Activated CD8-positive, alpha-beta T cell treated with anti-CD3 and anti-CD28 coated beads for 36 hours (primary cell): ENCODE measurements around the gene DCAF5. TPM values are rescaled to one million over a fixed set of nuclear protein-coding genes. Genes with fewer than 3 reads are reported as not detected.

Experiments used
- ATAC-seq: fragments of 200-7000 bp; cut with Tn5 transposase; one replicate; pipeline ENCODE4 v1.10.0; 2021; ENCODE audit warnings: mild to moderate bottlenecking, moderate library complexity
- CTCF ChIA-PET: fragments of 350-600 bp; sonication (Branson Sonifier 250); formaldehyde crosslinking; loops from one replicate; lab custom pipeline; 2021; ENCODE audit warnings: antibody characterized with exemption; lab: Charles Lee
- POLR2A ChIA-PET: fragments of 350-600 bp; sonication (Branson Sonifier 250); formaldehyde crosslinking; loops from one replicate; lab custom pipeline; 2021; ENCODE audit warnings: antibody characterized with exemption; lab: Charles Lee
- DNase-seq: peaks from one replicate; pipeline ENCODE4 v3.0.0-alpha.2; 2020
- H3K27ac Mint-ChIP-seq: one replicate; pipeline ENCODE4 v1.8.0; 2021; ENCODE audit warnings: mild to moderate bottlenecking, mixed read lengths
- H3K27me3 Mint-ChIP-seq: one replicate; pipeline ENCODE4 v1.8.0; 2021; ENCODE audit warnings: mixed read lengths
- H3K36me3 Mint-ChIP-seq: one replicate; pipeline ENCODE4 v1.8.0; 2021; ENCODE audit warnings: low read depth, mixed read lengths
- H3K4me1 Mint-ChIP-seq: one replicate; pipeline ENCODE4 v1.8.0; 2021; ENCODE audit warnings: low read depth, mixed read lengths
- H3K4me3 Mint-ChIP-seq: one replicate; pipeline ENCODE4 v1.8.0; 2021; ENCODE audit warnings: mild to moderate bottlenecking, moderate library complexity, mixed read lengths
- H3K9me3 Mint-ChIP-seq: one replicate; pipeline ENCODE4 v1.8.0; 2021; ENCODE audit warnings: mixed read lengths
- CTCF ChIP-seq: fragments of 200-600 bp; IDR thresholded peaks from one replicate; pipeline ENCODE4 v1.8.0; 2022; ENCODE audit warnings: antibody characterized with exemption, mild to moderate bottlenecking
- intact Hi-C: fragments of 100-400 bp; cut with micrococcal nuclease; formaldehyde crosslinking; loops from one replicate; pipeline ENCODE4 v1.10.0; 2022
- total RNA-seq, 2 experiments: library from RNA; stranded (reverse); gene quantifications; one replicate each; pipeline ENCODE4 v1.2.3, GENCODE V29; 2021

The DCAF5 gene
- total RNA-seq, 2 experiments from 2014 or later = 34.3 to 36.5 TPM

DNA sequence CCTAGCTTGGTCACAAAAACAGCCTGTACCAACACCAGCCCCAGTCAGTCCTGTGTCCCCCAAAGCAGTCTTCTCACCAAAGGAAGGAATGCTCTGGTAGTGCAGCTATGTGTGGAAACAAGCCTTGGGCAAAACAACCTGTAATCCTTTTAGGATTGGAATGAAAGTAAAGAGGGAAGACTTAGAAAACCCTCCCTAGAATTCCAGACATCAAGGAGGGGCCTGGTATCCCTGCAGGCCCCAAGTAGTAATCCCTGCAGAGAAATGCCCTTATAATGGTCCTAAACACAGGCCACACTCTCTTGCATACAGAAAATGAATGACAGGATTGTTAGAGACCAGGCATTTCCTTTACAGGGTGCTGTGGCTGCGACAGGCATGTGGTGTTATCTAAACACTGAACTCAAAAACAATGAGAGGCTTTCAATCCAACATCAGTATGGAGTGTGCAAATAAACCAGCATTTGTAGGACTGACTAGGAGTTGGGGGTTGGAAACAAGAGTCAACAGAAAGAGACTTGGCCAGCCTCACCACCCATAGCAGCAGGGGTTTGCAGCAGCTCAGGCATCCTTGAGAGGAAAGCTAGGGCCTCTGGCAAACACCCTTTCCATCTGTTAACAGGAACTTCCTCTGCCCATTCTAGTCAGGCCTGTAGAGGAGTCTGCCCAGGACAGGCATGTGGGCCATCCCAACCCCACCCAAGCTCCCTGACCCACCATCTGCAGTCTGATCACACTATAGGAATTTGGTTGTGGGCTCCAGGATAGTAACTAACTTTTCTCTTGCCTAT, 59.1 kb downstream of the DCAF5 start:
- no peak overlapping the region for H3K4me3 Mint-ChIP-seq
- ChIA-PET CTCF (interaction anchor here (1.2 to 4.3 kb wide), 6 partner anchors 14 to 231 kb away, joined by 3 to 31 read pairs (median 10); no protein-coding TSS in a partner anchor), POLR2A (interaction anchor here (0.8 to 1.4 kb wide), 3 partner anchors 14 to 137 kb away, joined by 3 to 4 read pairs (median 3); no protein-coding TSS in a partner anchor)
- peaks cover 23% of the 10 kb centered on the region for H3K4me1 Mint-ChIP-seq
- H3K9me3 Mint-ChIP-seq = no peaks in the 10 kb centered on the region
- TF ChIP-seq CTCF = no peak
- intact Hi-C loops = loop anchor here (5.0 kb wide), 1 partner anchor 182 kb away; no protein-coding TSS in a partner anchor
- no peak for DNase-seq
- H3K36me3 Mint-ChIP-seq = peaks cover 11% of the 10 kb centered on the region
- H3K27me3 Mint-ChIP-seq = no peaks in the 10 kb centered on the region
- no peak for ATAC-seq
- H3K27ac Mint-ChIP-seq = peak overlapping the region; percentile 14

DNA sequence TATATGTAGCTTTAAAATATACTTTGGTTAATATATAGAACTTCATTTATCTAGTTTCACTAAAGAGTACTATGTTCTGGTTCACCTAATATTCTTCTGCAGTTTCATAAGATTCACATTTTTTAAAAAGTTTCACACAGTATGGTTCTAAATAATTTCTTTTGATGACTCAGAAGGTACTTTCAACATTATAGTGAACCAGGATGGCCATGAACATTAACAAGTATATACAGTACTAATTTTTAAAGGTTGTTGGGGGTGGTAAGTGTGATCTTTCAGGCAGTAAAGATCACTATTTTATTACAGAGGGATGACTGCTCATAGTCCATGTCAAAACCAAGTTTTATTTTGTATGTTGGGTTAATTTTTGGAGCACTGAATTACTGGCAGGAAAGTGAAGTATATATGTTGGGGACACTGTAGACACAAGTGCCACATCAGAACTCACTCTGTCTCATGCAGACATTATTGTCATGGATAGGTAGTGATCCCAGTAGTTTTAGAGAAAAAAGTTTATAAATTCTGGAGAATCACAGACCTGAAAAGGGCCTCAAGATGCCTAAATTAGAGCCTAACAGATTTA, 60.0 kb downstream of the DCAF5 start:
- H3K36me3 Mint-ChIP-seq = peaks cover 9% of the 10 kb centered on the region
- H3K4me1 Mint-ChIP-seq = peaks cover 27% of the 10 kb centered on the region
- H3K4me3 Mint-ChIP-seq = no peak overlapping the region
- CTCF ChIA-PET = interaction anchor here (1.2 to 4.4 kb wide), 9 partner anchors 9 to 230 kb away, joined by 3 to 59 read pairs (median 6); no protein-coding TSS in a partner anchor
- intact Hi-C loops = loop anchor here (5.0 kb wide), 1 partner anchor 181 kb away; no protein-coding TSS in a partner anchor
- H3K9me3 Mint-ChIP-seq = no peaks in the 10 kb centered on the region
- H3K27me3 Mint-ChIP-seq = no peaks in the 10 kb centered on the region
- POLR2A ChIA-PET = interaction anchor here (0.8 to 1.6 kb wide), 2 partner anchors 37 to 136 kb away, joined by 3 to 4 read pairs; no protein-coding TSS in a partner anchor
- ATAC-seq = peak; percentile 71
- TF ChIP-seq CTCF = no peak
- peak overlapping the region; percentile 57 for H3K27ac Mint-ChIP-seq
- no peak for DNase-seq

- Mint-ChIP-seq H3K27me3 (no peaks in the 10 kb centered on the region), H3K4me1 (peaks cover 25% of the 10 kb centered on the region), H3K4me3 (no peak overlapping the region), H3K27ac (no peak overlapping the region), H3K9me3 (no peaks in the 10 kb centered on the region), H3K36me3 (peaks cover 10% of the 10 kb centered on the region)
- POLR2A ChIA-PET = interaction anchor here (1.6 kb wide), 1 partner anchor 35 kb away, joined by 4 read pairs; no protein-coding TSS in a partner anchor
- CTCF ChIA-PET = interaction anchor here (1.4 to 4.4 kb wide), 10 partner anchors 10 to 248 kb away, joined by 3 to 59 read pairs (median 7); no protein-coding TSS in a partner anchor
- no peak for DNase-seq
- intact Hi-C loops = loop anchor here (5.0 kb wide), 1 partner anchor 179 kb away; no protein-coding TSS in a partner anchor
- ATAC-seq = no peak
- TF ChIP-seq CTCF = no peak
Measured at GRCh38 chr14:69091695-69092094, 61.2 kb downstream of the DCAF5 start.

DNA sequence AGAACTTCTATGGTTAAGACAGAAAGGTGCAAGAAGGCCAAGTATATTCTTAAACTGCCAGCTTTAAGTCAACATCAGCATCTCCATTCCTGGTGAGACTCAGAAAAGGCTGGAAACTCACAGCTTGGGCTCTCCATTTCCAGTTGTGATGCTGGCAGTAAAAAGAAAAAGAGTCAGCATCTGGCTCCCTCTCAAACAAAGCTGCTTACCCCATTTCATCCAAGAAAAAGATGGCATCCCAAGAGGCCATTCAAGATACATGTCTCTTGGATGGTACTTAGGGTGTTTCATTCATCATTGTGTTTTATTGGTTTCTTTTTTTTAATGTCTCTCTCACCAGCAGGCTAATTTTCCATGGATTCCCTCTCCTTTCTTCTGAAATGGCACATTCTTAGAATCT, 61.9 kb downstream of the DCAF5 start:
- TF ChIP-seq CTCF = no peak
- DNase-seq (no peak), ATAC-seq (no peak)
- Mint-ChIP-seq H3K27me3 (no peaks in the 10 kb centered on the region), H3K4me3 (no peak overlapping the region), H3K27ac (no peak overlapping the region), H3K4me1 (peaks cover 24% of the 10 kb centered on the region), H3K9me3 (no peaks in the 10 kb centered on the region), H3K36me3 (peaks cover 12% of the 10 kb centered on the region)
- intact Hi-C loops = loop anchor here (5.0 kb wide), 1 partner anchor 179 kb away; no protein-coding TSS in a partner anchor
- POLR2A ChIA-PET = interaction anchor here (1.6 kb wide), 1 partner anchor 35 kb away, joined by 4 read pairs; no protein-coding TSS in a partner anchor
- CTCF ChIA-PET = interaction anchor here (0.8 to 4.4 kb wide), 16 partner anchors 9 to 247 kb away, joined by 3 to 59 read pairs (median 5); no protein-coding TSS in a partner anchor
